ENCODE measurements around the gene HSBP1.

DNA sequence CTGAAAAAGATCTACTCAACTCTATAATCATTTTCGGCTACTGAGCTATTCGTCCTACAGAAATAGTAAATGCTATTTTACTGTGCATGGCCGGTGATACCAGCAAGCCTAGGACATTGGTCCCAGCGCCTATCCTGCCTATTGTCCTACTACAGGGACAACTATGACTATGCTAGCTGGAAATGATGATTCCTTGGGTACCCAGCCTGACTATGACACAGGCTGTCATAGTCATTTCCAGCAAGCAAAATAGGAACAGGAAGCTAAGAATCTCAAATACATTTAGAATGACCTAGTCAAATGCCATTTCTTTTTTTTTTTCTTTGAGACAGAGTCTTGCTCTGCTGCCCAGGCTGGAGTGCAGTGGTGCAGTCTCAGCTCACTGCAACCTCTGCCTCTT lies 33.7 kb upstream of the HSBP1 start:
- TF ChIP-seq POLR2AphosphoS5 (IDR thresholded peaks at IDR 0.05; ENCODE audit: borderline replicate concordance, low read depth, low read length) (no peak), EZH2 (IDR thresholded peaks at IDR 0.05) (no peak), FOXP2 (optimal IDR thresholded peaks at IDR 0.05; ENCODE audit: control extremely low read depth, extremely low read length, insufficient read depth) (no peak)
